Common myeloid progenitor, CD34-positive (primary cell): ENCODE results near the gene CEP112.

ENCODE experiments used
- CTCF ChIA-PET: fragments of 350-600 bp; sonication (Branson Sonifier 250); formaldehyde crosslinking; loops from one replicate; lab custom pipeline; 2021; ENCODE audit warnings: antibody characterized with exemption; lab: Charles Lee
- POLR2A ChIA-PET: fragments of 350-600 bp; sonication (Branson Sonifier 250); formaldehyde crosslinking; loops from one replicate; lab custom pipeline; 2021; ENCODE audit warnings: antibody characterized with exemption; lab: Charles Lee
- DNase-seq, 3 donors: peaks; one replicate each; pipeline versions ENCODE4 v3.0.0 to v3.0.0-alpha.2; 2013
- H3K27ac ChIP-seq, 2 experiments: 1 replicate in 1 of 2; 2 replicates in 1 of 2; pipeline ENCODE4 v1.7.0; 2013; ENCODE audit warnings: inconsistent platforms in 2 of 2, low read length in 2 of 2, mild to moderate bottlenecking in 2 of 2, low read depth in 1 of 2, moderate library complexity in 1 of 2; ENCODE audit not compliant: severe bottlenecking in 2 of 2, insufficient read depth in 1 of 2, poor library complexity in 1 of 2
- H3K27me3 ChIP-seq, 5 experiments: replicated peaks in 2 of 5; 1 replicate in 3 of 5; 2 replicates in 2 of 5; pipeline versions ENCODE4 v1.6.1 to v1.7.0; 2013; ENCODE audit warnings: low read length in 4 of 5, mild to moderate bottlenecking in 2 of 5, moderate library complexity in 2 of 5, inconsistent platforms in 1 of 5; ENCODE audit not compliant: insufficient read depth in 5 of 5, control insufficient read depth in 4 of 5
- H3K36me3 ChIP-seq, 4 experiments: 1 replicate in 2 of 4; 2 replicates in 2 of 4; pipeline versions ENCODE4 v1.6.1 to v1.7.0; 2013; ENCODE audit warnings: low read length in 3 of 4, control low read depth in 1 of 4, mild to moderate bottlenecking in 1 of 4; ENCODE audit not compliant: control insufficient read depth in 4 of 4, insufficient read depth in 4 of 4
- H3K4me1 ChIP-seq, 4 experiments: 1 replicate in 3 of 4; 2 replicates in 1 of 4; pipeline versions ENCODE4 v1.6.1 to v1.7.1; 2013; ENCODE audit warnings: low read length in 3 of 4, mild to moderate bottlenecking in 3 of 4, control low read depth in 1 of 4, inconsistent platforms in 1 of 4, moderate library complexity in 1 of 4; ENCODE audit not compliant: control insufficient read depth in 4 of 4, insufficient read depth in 4 of 4; ENCODE audit errors: control extremely low read depth in 1 of 4
- H3K4me3 ChIP-seq, 7 experiments: 1 replicate in 4 of 7; 2 replicates in 3 of 7; pipeline versions ENCODE4 v1.5.1 to v1.7.0; 2013; ENCODE audit warnings: mild to moderate bottlenecking in 7 of 7, low read length in 6 of 7, moderate library complexity in 6 of 7, inconsistent platforms in 2 of 7, low read depth in 2 of 7, control low read depth in 1 of 7; ENCODE audit not compliant: insufficient read depth in 4 of 7, control insufficient read depth in 1 of 7; ENCODE audit errors: extremely low read depth in 1 of 7
- H3K9me3 ChIP-seq, 5 experiments: 1 replicate in 4 of 5; 2 replicates in 1 of 5; pipeline versions ENCODE4 v1.6.1 to v1.7.1; 2013; ENCODE audit warnings: low read length in 4 of 5, mild to moderate bottlenecking in 2 of 5, inconsistent platforms in 1 of 5, low read depth in 1 of 5, moderate library complexity in 1 of 5; ENCODE audit not compliant: control insufficient read depth in 4 of 5, insufficient read depth in 2 of 5; ENCODE audit errors: control extremely low read depth in 1 of 5
- WGBS: methylation state at CpG from one replicate; pipeline ENCODE4 v1.1.5; 2013; ENCODE audit not compliant: insufficient coverage; 5-methylcytosine and 5-hydroxymethylcytosine counted together

CEP112 gene

GRCh38 chr17:65729207-65729606, 462.7 kb downstream of the CEP112 start:
- WGBS: no CpG with 5 or more reads among the region's 3 CpGs
- Histone ChIP-seq H3K27me3 (no peaks in the 10 kb centered on the region), H3K27ac (no peak overlapping the region), H3K4me3 (no peak overlapping the region), H3K36me3 (no peaks in the 10 kb centered on the region), H3K4me1 (no peaks in the 10 kb centered on the region), H3K9me3 (peaks cover 0 to 7% (median 4%) of the 10 kb centered on the region in 5 experiments)
- ChIA-PET POLR2A (no interaction called here), CTCF (interaction anchor here (1.1 kb wide), 1 partner anchor 466 kb away, joined by 4 read pairs; no protein-coding TSS in a partner anchor)
- DNase-seq: no peak

GRCh38 chr17:65727832-65728231, 464.1 kb downstream of the CEP112 start:
- Histone ChIP-seq H3K4me3 (no peak overlapping the region), H3K27me3 (no peaks in the 10 kb centered on the region), H3K9me3 (peaks cover 0 to 7% (median 4%) of the 10 kb centered on the region in 5 experiments), H3K4me1 (no peaks in the 10 kb centered on the region), H3K36me3 (no peaks in the 10 kb centered on the region), H3K27ac (no peak overlapping the region)
- ChIA-PET POLR2A (no interaction called here), CTCF (no interaction called here)
- no peak for DNase-seq
- 90% methylated on average over 2 of the region's 2 CpGs for WGBS

DNA sequence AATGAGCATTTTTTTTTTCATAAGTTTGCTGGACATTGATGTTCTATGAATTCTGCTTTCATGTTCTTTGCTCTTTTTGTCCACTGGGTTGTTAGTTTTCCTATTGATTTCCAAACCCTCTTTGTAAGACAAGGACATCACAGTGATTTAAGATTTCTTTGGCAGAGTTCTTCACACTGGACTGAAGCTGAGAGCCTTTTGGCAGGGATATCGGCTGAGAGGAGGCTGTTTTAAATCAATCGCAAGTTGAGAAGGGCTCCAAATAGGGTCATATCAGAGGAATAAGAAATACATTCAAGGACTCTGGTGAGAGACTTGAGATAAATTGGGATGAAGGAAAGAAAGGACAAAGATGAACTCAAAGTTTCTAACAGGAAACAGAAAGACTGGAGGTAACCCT, 464.7 kb downstream of the CEP112 start:
- Histone ChIP-seq H3K4me3 (no peak overlapping the region), H3K27ac (no peak overlapping the region), H3K4me1 (no peaks in the 10 kb centered on the region), H3K9me3 (peaks cover 0 to 5% (median 3%) of the 10 kb centered on the region in 5 experiments), H3K36me3 (no peaks in the 10 kb centered on the region), H3K27me3 (no peaks in the 10 kb centered on the region)
- ChIA-PET POLR2A (no interaction called here), CTCF (no interaction called here)
- DNase-seq: no peak
- WGBS: 96% methylated on average over 2 of the region's 2 CpGs

GRCh38 chr17:65723431-65724151, 468.3 kb downstream of the CEP112 start:
- H3K27me3 ChIP-seq: no peaks in the 10 kb centered on the region
- no peaks in the 10 kb centered on the region for H3K36me3 ChIP-seq
- WGBS: 95% methylated on average over 3 of the region's 5 CpGs
- H3K4me1 ChIP-seq: no peaks in the 10 kb centered on the region
- H3K27ac ChIP-seq: no peak overlapping the region
- no peak for DNase-seq
- H3K4me3 ChIP-seq: no peak overlapping the region
- ChIA-PET POLR2A (no interaction called here), CTCF (no interaction called here)
- no peaks in the 10 kb centered on the region for H3K9me3 ChIP-seq

DNA sequence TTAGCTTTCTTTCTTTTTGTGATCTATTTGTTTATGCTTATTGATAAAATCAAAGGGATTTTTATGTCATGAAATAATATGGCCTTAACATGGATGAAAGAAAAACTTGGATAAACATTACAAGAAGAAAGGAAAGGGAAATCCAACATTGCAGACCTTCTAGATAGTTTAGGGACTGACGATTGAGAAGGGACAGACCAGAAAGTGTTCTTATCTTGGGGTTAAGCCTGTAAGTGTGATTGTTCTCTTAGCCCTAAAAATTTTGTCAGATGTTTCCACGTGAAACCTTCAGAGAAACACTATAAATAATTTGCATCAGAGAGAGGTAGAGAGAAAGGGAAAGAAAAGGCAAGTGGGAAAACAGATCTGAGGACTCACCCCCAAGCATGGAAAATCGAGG, 473.3 kb downstream of the CEP112 start:
- POLR2A ChIA-PET: no interaction called here
- 91% methylated on average over 3 of the region's 3 CpGs for WGBS

GRCh38 chr17:65712383-65713267, 479.3 kb downstream of the CEP112 start:
- Histone ChIP-seq H3K4me1 (no peaks in the 10 kb centered on the region), H3K36me3 (no peaks in the 10 kb centered on the region), H3K4me3 (no peak overlapping the region), H3K27me3 (no peaks in the 10 kb centered on the region), H3K27ac (no peak overlapping the region), H3K9me3 (no peaks in the 10 kb centered on the region)
- WGBS: 92% methylated on average over 6 of the region's 9 CpGs
- POLR2A ChIA-PET: no interaction called here
- DNase-seq: no peak
- CTCF ChIA-PET: no interaction called here

More for the DNA sequence above, 473.3 kb downstream of the CEP112 start:
- H3K27me3 ChIP-seq: no peaks in the 10 kb centered on the region
- no peaks in the 10 kb centered on the region for H3K36me3 ChIP-seq
- H3K9me3 ChIP-seq: no peaks in the 10 kb centered on the region
- H3K4me1 ChIP-seq: no peaks in the 10 kb centered on the region
- CTCF ChIA-PET: no interaction called here
- H3K4me3 ChIP-seq: no peak overlapping the region
- H3K27ac ChIP-seq: no peak overlapping the region
- no peak for DNase-seq

DNA sequence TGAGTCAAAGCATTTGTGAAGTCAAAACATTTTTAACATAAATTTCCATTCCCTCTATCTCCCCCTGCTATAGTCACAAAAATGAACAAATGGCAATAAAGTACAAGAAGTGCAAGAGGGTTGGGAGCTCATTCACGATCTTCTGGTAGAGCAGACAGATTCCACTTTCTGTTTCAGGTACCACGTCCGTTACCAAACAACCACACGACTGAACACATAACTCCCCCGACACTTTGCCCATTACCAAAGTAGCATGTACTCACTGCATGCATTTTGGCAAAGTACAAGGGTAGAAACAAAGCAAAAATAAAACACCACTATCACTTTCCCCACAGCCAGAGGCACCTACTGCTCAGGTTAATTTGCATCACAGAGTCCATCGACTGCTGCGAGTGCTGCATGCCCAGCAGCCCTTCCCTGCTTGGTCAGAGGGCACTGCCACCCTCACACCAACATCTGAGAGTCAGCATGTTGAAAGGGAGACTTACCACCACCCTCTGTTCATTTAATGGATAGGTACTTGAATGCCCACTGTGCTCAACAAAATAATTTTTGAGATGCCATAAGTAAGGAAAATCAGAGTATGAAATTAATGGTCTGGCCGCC, 480.2 kb downstream of the CEP112 start:
- Histone ChIP-seq H3K4me1 (no peaks in the 10 kb centered on the region), H3K27ac (no peak overlapping the region), H3K36me3 (no peaks in the 10 kb centered on the region), H3K27me3 (no peaks in the 10 kb centered on the region), H3K4me3 (no peak overlapping the region), H3K9me3 (no peaks in the 10 kb centered on the region)
- 89% methylated on average over 3 of the region's 8 CpGs for WGBS
- ChIA-PET POLR2A (no interaction called here), CTCF (no interaction called here)
- no peak for DNase-seq
